SK-N-SH treated with all-trans-retinoic acid at 6 μM for 48 hours (cell line): Measurements from ENCODE around the gene KMT2B.
A peak's percentile ranks its signal among the peaks of the same experiment; 100 is the strongest.

Experiments
- ATAC-seq: fragments of 200-7000 bp; cut with Tn5 transposase; 3 replicates; pipeline ENCODE4 v1.9.1; 2020; ENCODE audit warnings: mild to moderate bottlenecking, moderate library complexity
- ARNTL ChIP-seq: fragments of 450-650 bp; formaldehyde crosslinking; IDR thresholded peaks from 2 replicates; pipeline ENCODE4 v1.5.0; 2020; ENCODE audit warnings: low read depth, mild to moderate bottlenecking, moderate library complexity, borderline replicate concordance
- CREB5 ChIP-seq: fragments of 250-450 bp; sonication (Bioruptor Pico); IDR thresholded peaks from 2 replicates; pipeline ENCODE4 v1.5.1; 2020; ENCODE audit warnings: low read depth, mild to moderate bottlenecking, moderate library complexity
- CSDC2 ChIP-seq: fragments of 250-450 bp; sonication (Bioruptor Pico); IDR thresholded peaks from 2 replicates; pipeline ENCODE4 v1.5.0; 2020; ENCODE audit warnings: mild to moderate bottlenecking, moderate library complexity
- ESRRG ChIP-seq: fragments of 250-450 bp; sonication (Bioruptor Pico); IDR thresholded peaks from 2 replicates; pipeline ENCODE4 v1.6.1; 2021; ENCODE audit warnings: mild to moderate bottlenecking
- GLIS3 ChIP-seq: fragments of 250-450 bp; sonication (Bioruptor Pico); IDR thresholded peaks from 2 replicates; pipeline ENCODE4 v1.5.0; 2020; ENCODE audit warnings: mild to moderate bottlenecking, moderate library complexity
- ISL1 ChIP-seq: fragments of 250-450 bp; sonication (Bioruptor Pico); IDR thresholded peaks from 2 replicates; pipeline ENCODE4 v2.1.2; 2022; ENCODE audit warnings: mild to moderate bottlenecking, moderate library complexity
- OSR1 ChIP-seq: fragments of 250-450 bp; sonication (Bioruptor Pico); IDR thresholded peaks from 2 replicates; pipeline ENCODE4 v1.8.0; 2022; ENCODE audit warnings: moderate library complexity, mild to moderate bottlenecking, inconsistent platforms
- POU6F1 ChIP-seq: fragments of 250-450 bp; sonication (Bioruptor Pico); IDR thresholded peaks from 2 replicates; pipeline ENCODE4 v1.8.0; 2021; ENCODE audit warnings: low read depth, mild to moderate bottlenecking, moderate library complexity, borderline replicate concordance
- PPARA ChIP-seq: fragments of 250-450 bp; sonication (Bioruptor Pico); IDR thresholded peaks from 2 replicates; pipeline ENCODE4 v1.5.0; 2020; ENCODE audit warnings: mild to moderate bottlenecking, borderline replicate concordance
- RARB ChIP-seq: fragments of 250-450 bp; sonication (Bioruptor Pico); IDR thresholded peaks from 2 replicates; pipeline ENCODE4 v1.8.0; 2021; ENCODE audit warnings: mild to moderate bottlenecking, moderate library complexity
- SNAI2 ChIP-seq: fragments of 250-450 bp; sonication (Bioruptor Pico); IDR thresholded peaks from 2 replicates; pipeline ENCODE4 v1.5.0; 2020; ENCODE audit warnings: mild to moderate bottlenecking, moderate library complexity
- TCF4 ChIP-seq: fragments of 250-450 bp; sonication (Bioruptor Pico); IDR thresholded peaks from 2 replicates; pipeline ENCODE4 v1.8.0; 2021; ENCODE audit warnings: mild to moderate bottlenecking, moderate library complexity, borderline replicate concordance
- TOX ChIP-seq: fragments of 250-450 bp; sonication (Bioruptor Pico); IDR thresholded peaks from 2 replicates; pipeline ENCODE4 v1.8.0; 2021; ENCODE audit warnings: mild to moderate bottlenecking, moderate library complexity, borderline replicate concordance
- ZC3H10 ChIP-seq: fragments of 250-450 bp; sonication (Bioruptor Pico); IDR thresholded peaks from 2 replicates; pipeline ENCODE4 v1.5.1; 2021; ENCODE audit warnings: mild to moderate bottlenecking, moderate library complexity
- ZFP3 ChIP-seq: fragments of 250-450 bp; sonication (Bioruptor Pico); IDR thresholded peaks from 2 replicates; pipeline ENCODE4 v1.5.0; 2020; ENCODE audit warnings: mild to moderate bottlenecking, moderate library complexity
- ZNF565 ChIP-seq: fragments of 450-650 bp; formaldehyde crosslinking; conservative IDR thresholded peaks from 2 replicates; pipeline ENCODE4 v1.5.0; 2020; ENCODE audit warnings: low read depth, mild to moderate bottlenecking, moderate library complexity
- ZNF70 ChIP-seq: fragments of 450-650 bp; formaldehyde crosslinking; IDR thresholded peaks from 2 replicates; pipeline ENCODE4 v1.5.0; 2020; ENCODE audit warnings: mild to moderate bottlenecking, moderate library complexity
- ZNF8 ChIP-seq: fragments of 450-650 bp; formaldehyde crosslinking; IDR thresholded peaks from 2 replicates; pipeline ENCODE4 v1.5.0; 2020; ENCODE audit warnings: mild to moderate bottlenecking, moderate library complexity
- TF ChIP-seq, protein P1 (sequence below): fragments of 250-450 bp; sonication (Bioruptor Pico); IDR thresholded peaks from 2 replicates; pipeline ENCODE4 v1.5.1; 2021; ENCODE audit warnings: mild to moderate bottlenecking, moderate library complexity
- TF ChIP-seq, protein P2 (sequence below): fragments of 250-450 bp; sonication (Bioruptor Pico); IDR thresholded peaks from 2 replicates; pipeline ENCODE4 v1.5.0; 2020; ENCODE audit warnings: mild to moderate bottlenecking, moderate library complexity

KMT2B gene

DNA sequence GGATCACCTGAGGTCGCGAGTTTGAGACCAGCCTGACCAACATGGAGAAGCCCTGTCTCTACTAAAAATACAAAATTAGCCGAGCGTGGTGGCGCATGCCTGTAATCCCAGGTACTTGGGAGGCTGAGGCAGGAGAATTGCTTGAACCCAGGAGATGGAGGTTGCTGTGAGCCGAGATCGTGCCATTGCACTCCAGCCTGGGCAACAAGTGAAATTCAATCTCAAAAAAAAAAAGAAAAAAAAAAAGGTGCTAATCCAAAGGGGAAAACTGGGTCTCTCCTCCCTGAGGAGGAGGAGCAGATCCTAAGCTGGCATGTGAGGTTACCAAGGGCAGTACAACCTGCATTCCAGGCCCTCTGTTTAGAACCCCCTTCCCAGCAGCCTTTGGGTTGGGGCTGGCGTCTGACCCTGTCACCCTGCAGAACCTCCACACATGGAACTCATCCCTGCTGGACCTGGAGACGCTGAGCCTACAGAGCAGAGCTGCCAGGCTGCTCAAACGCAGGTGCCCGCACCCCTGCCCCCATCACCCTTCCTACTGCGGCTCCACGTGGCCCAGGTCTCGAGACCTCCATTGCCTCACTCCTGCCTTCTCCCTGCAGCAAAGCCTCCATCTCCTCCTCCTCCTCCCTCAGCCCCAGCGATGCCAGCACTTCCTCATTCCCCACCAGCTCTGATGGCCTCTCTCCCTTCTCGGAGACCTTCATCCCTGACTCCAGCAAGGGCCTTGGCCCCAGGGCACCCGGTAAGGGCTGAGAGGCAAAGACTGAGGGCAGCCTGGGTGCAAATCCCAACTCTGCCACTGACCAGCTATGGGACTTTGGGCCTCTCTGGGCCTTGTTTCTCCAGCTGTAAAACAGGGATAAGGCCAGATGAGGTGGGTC, 46.9 kb downstream of the KMT2B start:
- TF ChIP-seq ARNTL (no peak), ZNF8 (no peak), PPARA (CRISPR knock-in tag) (no peak), ZFP3 (CRISPR knock-in tag) (no peak), POU6F1 (no peak), SNAI2 (CRISPR knock-in tag) (no peak), ZNF70 (CRISPR knock-in tag) (no peak), OSR1 (CRISPR knock-in tag) (no peak), ZC3H10 (CRISPR knock-in tag) (no peak), TOX (CRISPR knock-in tag) (no peak), CSDC2 (CRISPR knock-in tag) (no peak), GLIS3 (CRISPR knock-in tag) (no peak), ISL1 (CRISPR knock-in tag) (no peak), TCF4 (no peak), ZNF565 (CRISPR knock-in tag) (no peak), CREB5 (CRISPR knock-in tag) (no peak), RARB (CRISPR knock-in tag) (no peak)
- TF ChIP-seq, protein P1, sequence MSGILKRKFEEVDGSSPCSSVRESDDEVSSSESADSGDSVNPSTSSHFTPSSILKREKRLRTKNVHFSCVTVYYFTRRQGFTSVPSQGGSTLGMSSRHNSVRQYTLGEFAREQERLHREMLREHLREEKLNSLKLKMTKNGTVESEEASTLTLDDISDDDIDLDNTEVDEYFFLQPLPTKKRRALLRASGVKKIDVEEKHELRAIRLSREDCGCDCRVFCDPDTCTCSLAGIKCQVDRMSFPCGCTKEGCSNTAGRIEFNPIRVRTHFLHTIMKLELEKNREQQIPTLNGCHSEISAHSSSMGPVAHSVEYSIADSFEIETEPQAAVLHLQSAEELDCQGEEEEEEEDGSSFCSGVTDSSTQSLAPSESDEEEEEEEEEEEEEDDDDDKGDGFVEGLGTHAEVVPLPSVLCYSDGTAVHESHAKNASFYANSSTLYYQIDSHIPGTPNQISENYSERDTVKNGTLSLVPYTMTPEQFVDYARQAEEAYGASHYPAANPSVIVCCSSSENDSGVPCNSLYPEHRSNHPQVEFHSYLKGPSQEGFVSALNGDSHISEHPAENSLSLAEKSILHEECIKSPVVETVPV (CRISPR knock-in tag) = no peak
- TF ChIP-seq, protein P2, sequence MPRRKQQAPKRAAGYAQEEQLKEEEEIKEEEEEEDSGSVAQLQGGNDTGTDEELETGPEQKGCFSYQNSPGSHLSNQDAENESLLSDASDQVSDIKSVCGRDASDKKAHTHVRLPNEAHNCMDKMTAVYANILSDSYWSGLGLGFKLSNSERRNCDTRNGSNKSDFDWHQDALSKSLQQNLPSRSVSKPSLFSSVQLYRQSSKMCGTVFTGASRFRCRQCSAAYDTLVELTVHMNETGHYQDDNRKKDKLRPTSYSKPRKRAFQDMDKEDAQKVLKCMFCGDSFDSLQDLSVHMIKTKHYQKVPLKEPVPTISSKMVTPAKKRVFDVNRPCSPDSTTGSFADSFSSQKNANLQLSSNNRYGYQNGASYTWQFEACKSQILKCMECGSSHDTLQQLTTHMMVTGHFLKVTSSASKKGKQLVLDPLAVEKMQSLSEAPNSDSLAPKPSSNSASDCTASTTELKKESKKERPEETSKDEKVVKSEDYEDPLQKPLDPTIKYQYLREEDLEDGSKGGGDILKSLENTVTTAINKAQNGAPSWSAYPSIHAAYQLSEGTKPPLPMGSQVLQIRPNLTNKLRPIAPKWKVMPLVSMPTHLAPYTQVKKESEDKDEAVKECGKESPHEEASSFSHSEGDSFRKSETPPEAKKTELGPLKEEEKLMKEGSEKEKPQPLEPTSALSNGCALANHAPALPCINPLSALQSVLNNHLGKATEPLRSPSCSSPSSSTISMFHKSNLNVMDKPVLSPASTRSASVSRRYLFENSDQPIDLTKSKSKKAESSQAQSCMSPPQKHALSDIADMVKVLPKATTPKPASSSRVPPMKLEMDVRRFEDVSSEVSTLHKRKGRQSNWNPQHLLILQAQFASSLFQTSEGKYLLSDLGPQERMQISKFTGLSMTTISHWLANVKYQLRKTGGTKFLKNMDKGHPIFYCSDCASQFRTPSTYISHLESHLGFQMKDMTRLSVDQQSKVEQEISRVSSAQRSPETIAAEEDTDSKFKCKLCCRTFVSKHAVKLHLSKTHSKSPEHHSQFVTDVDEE (CRISPR knock-in tag) = no peak
- no peak for ATAC-seq

DNA sequence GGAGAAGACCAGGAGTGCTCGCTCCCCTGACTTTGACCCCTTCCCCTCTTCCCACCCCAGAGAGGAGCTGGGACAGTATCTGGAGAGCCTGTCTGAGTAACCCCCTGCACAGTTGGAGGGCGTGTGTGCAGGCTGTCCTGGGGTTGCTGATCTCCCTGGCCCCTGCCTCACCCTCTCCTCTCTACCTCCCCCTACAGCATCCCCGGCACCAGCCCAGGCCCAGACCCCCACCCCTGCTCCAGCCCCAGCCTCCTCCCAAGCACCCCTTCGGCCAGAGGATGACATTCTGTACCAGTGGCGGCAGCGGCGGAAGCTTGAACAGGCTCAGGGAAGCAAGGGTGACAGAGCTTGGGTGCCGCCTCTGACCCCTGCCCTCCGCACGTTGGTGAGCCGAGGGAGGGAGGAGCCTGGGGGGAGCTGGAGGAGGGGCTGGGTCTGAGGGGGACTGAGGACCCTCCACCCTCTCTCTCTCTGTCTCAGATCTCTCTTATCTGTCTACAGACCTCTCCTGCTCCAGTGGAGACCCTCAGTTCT, 48.8 kb downstream of the KMT2B start:
- peak; percentile 13 for ATAC-seq
- TF ChIP-seq, protein P2 (CRISPR knock-in tag) = no peak
- no peak for TF ChIP-seq GLIS3 (CRISPR knock-in tag)
- TF ChIP-seq ESRRG (CRISPR knock-in tag) = no peak
- TF ChIP-seq POU6F1 = no peak
- no peak for TF ChIP-seq CSDC2 (CRISPR knock-in tag)
- TF ChIP-seq, all 23 proteins: peak for 0
